NOMO-1 treated with dmso at 0.1 percent for 144 hours (cell line): ENCODE data around the gene CYP27A1.

Source experiments
- DNase-seq: peaks from one replicate; lab custom pipeline; 2025; ENCODE audit not compliant: unreplicated experiment; lab: John Stamatoyannopoulos, UW

CYP27A1 gene

DNA sequence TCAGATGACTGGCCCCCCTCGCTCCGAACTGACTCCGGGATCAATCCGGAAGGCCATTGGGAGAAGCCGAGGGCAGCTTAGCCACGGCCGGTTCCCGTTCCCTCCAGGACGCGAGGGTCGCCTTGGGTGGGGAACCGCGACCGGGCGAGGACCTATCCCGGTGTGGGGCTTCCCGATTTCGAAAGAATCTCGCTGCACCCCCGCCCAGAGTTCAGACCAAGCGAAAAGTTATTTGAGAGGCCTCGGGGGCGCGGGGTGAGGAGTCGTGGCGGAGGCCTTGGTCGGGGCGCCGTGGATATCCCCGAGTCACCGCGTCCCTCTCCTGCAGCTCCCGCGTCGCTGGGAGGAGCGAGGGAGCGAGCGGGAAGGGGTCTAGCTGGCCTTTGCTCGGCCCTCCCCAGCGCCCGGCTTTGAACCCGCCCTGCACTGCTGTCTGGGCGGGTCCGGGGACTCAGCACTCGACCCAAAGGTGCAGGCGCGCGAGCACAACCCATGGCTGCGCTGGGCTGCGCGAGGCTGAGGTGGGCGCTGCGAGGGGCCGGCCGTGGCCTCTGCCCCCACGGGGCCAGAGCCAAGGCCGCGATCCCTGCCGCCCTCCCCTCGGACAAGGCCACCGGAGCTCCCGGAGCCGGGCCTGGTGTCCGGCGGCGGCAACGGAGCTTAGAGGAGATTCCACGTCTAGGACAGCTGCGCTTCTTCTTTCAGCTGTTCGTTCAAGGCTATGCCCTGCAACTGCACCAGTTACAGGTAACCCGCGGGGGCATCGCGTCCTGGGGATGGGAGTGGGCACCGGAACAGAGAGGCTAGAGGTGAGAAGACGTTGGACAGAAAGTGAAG lies at the start of gene CYP27A1:
CYP27A1 (plus strand) TSS at position 457 of the 837 bp plus-strand sequence; CDS start at position 493, 36 bp downstream.
- no peak for DNase-seq

DNA sequence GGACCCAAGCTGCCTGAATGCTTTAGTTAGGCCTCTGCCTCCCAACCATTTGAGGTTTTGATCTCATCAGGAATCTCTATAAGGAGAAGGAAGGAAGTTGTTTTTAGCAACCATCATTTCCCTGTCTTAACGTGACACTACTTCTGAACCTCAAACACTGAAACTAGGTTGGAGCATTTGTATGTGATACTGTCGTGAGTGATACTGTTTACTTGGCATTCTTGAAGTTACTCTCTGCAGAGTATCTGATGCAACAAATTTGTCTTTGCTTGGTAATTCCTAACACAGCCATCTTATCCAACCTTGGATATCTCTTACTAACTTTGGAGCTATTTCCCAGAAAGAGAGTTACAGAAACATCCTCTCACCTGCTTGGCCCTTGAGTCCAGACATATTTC lies 49.2 kb upstream of the CYP27A1 start:
- DNase-seq, result no peak

DNA sequence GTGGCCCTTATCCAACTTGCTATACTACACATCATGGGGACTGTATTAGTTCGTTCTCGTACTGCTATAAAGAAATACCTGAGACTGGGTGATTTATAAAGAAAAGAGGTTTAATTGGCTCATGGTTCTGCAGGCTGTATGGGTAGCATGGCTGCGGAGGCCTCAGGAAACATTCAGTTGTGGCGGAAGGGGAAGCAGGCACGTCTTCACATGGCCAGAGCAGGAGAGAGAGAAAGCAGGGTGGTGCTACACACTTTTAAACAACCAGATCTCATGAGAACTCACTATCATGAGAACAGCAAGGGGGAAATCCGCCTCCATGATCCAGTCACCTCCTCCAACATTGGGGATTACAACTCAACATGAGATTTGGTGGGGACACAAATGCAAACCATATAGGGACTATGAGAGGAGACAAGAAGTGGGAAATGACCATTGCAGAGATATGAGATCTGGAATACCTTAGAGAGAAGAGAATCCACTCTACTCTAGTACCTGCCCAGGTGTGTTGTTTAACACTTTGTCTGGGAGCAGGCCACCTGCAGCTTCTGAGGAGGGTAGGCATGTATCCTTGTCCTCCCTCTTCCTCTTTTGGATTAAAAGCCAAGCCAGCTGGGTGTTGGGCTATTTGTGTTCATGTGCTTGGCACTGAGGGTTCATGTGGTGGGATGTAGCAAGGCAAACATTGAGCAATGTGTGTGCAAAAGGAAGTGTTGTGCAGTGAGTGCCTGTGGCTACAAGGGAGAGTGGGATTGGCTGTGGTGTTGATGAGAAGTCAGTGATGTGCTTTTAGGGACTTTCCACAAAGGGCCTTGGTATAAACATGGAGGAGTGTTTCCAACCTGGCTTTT lies 48.6 kb upstream of the CYP27A1 start:
- DNase-seq, result peak; percentile 73

DNA sequence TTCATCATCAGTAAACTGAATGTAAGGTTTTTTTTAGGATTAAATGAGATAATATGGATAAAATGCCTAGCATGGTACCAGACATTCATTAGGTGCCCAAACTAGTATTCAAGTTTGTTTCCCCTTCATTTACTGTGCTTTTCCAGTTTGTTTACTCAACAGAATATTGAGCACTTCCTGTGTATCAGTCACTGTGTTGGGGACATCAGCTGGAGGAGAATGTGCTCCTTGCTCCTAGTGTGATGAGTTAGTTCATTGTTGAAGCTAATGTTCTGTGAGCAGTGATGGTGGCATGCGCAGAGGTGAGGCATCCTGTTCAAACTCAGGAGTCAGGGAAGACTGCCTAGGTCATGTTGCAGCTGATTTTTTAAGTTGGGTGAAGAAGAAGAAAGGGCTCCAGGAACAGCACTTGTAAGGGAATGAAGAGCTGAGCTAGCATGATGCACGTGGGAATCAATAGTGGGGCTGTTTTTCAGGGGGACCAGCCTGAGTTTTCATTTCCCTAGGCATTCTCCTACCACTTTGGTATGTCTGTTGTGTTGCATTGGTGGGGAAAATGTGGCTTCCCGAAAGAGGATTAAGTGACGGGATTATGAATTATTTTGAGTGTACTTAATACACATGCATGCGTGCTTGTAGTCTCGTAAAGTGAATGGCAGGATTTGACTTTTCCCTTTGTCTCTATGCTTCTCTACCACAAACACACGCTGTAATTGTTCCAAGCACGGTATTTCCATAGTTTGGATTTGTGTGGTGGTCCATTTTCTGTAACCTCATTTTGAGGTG lies 47.6 kb upstream of the CYP27A1 start:
- DNase-seq, result no peak

DNA sequence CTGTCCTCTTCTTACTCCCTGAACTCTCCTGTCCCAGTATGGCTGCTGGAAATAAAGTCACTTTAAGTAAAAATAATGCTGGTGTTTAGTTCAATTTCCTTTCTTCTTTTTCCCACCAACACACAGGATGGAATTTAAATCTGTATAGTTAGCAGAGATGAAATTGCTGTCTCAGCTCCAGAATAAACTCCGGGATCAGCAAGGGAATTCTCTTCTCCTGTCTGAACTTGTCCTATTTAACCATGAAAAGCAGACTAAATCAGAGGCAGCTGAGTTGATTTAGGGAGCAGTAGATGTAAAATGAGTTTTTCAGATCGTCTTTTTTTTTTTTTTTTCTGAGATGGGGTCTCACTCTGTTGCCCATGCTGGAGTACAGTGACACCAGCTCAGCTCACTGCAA lies 45.4 kb upstream of the CYP27A1 start:
- DNase-seq, result no peak

DNA sequence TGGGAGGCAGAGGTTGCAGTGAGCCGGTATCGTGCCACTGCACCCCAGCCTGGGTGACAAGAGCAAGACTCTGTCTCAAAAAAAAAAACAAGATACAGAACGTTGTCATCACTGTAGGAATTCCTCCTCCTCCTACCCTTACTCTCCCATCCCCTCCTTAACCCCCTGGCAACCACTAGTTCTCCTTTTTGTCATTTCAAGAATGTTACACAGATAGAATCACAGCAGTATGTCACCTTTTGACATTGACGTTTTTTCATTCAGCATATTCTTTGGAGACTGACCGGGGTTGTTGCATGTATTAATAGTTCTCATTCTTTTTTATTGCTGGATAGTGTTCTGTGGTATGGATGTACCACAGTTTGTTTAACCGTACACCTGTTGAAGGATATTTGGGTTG lies 38.9 kb upstream of the CYP27A1 start:
- DNase-seq, result no peak

DNA sequence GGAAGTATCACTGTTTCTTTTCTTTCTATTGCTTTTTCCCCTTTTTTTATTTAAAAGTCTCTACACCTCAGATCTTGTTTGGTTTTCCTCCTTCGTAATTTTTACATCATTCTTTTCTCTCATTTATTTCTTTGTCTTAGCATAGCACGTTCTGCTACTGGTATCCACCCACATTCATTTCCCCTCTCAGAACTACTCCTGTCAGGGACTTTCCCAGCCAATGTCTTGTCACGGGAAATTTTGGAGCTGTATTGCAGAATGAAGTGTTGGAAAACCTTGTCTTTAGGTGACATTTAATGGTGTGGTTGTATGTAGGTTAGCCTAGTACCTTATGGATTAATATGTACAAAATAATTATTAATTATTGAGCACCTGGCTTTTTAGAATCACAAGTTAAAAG lies 37.3 kb upstream of the CYP27A1 start:
- no peak for DNase-seq

DNA sequence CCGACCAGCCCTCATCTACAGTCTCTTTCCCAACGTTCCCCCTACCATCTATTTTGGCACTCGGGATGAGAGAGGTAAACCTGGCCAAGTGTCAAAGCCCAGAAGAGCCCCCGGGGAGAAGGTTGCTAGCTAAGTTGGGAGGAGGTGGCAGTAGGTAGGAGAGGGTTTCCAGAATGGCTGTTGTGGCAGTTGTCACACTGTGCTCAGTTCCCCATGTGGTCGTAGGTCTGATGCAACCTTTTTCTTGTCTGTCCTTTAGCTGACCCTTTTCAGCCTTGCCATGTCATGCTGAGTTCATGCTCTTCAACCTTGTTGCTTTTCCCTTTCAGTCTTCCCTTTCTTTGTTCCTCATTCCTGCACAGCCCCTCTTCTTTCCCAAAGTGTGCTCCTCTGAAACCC lies 36.8 kb upstream of the CYP27A1 start:
- DNase-seq, result peak; percentile 79

DNA sequence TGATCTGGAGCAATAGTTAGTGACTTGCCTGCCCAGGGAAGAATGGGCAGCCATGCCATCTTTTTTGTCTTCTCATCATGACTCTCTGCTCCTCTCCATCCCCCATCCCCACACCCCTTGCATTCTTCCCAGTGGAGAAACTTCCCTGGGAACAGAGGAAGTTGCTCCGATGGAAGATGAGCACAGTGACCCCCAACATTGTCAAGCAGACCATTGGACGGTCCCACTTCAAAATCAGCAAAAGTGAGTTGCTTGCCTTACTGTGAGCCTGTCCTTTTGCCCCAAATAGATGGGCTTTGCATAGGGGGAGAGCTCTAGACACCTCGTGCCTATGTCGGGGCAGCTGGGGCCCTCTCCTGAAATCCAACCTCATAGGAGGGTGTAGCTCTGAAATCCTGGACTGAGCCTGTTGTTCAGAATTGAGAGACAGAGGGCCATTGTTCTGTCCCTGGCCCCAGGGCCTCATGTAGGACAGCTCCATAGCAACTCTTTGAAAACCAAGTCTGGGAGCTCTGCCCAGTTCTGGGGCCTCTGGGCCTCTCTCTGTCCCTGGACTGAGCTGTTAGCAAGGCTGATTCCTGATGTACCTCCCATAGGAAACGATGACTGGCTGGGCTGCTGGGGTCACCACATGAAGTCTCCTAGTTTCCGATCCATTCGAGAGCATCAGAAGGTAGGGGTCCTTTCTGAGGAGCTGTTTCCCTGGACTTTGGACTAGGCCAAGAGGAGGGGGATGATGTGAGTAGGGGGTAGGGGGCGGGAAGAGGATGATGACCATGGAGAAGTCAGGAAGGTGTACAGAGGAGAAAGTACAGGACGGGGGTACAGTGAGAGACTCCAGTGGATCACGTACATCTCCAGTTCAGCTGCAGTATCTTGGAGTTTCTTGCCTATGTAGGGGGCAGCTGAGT lies 36.1 kb upstream of the CYP27A1 start:
- no peak for DNase-seq

DNA sequence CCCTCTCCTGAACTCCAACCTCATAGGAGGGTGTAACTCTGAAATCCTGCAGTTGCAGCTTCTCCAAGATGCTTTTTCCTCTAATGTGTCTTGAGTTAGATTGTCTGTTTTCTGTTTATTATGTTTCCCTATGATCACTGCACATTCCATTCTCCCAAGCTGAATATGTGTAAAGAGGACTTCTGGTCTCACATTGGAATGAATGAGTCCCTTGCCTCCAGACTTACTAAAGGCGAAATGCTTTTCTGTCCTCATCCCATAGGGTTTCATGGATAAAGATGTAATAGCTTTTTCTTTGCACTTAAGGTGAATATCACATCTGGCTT lies 35.5 kb upstream of the CYP27A1 start:
- DNase-seq, result no peak

DNA sequence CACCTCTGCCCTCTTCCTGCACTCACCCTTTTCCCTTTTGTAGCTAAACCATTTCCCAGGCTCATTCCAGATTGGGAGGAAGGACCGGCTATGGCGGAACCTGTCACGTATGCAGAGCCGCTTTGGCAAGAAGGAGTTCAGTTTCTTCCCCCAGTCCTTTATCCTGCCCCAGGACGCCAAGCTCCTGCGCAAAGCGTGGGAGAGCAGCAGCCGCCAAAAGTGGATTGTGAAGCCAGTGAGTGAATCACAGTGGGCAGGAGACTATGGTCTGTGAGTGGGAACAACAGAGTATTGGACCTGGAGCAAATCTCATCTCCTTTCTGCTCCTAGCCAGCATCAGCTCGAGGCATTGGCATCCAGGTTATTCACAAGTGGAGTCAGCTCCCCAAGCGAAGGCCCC lies 35.0 kb upstream of the CYP27A1 start:
- DNase-seq, result no peak

DNA sequence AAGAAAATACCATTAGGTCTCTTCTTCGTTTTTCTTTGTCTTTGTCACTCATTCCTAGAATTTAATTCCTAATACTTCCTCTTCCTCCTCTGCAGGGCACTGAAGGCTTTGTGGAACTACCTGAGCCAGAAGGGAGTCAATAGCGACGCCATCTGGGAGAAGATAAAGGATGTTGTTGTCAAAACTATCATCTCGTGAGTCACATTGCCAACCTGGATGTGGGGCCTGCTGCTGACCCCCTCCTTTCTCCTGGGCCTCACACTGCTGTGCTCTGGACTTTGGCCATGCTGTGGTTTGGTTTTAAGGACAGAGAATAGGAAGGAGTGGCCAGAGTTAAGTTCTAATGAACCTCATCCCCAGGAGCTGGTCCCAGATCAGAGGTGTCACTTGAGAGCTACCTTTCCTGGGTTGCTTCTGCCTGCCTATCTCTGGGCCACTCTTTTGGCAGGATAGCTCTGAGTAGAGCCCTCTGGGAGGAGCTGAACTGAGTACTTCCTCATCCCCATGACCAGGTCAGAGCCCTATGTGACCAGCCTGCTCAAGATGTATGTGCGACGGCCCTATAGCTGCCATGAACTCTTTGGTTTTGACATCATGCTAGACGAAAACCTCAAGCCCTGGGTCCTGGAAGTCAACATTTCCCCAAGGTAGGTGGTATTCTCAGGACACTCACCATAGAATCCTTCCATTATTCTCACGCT lies 33.1 kb upstream of the CYP27A1 start:
- no peak for DNase-seq

DNA sequence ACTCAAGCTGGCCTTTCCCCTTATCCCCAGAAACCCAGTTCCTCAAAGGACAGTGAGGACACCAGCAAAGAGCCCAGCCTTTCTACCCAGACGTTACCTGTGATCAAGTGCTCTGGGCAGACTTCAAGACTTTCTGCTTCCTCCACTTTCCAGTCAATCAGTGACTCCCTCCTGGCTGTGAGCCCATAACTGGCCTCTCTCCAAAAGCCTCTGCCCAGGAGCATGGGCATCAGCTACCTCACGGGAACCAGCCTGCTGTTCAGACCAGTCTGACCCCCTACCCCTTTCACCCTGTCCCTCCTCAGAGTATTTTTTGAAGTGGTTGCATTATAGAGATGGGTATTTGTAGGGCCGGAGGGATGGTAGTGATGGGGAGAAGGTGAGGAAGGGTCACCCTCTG lies 27.7 kb upstream of the CYP27A1 start:
- no peak for DNase-seq

DNA sequence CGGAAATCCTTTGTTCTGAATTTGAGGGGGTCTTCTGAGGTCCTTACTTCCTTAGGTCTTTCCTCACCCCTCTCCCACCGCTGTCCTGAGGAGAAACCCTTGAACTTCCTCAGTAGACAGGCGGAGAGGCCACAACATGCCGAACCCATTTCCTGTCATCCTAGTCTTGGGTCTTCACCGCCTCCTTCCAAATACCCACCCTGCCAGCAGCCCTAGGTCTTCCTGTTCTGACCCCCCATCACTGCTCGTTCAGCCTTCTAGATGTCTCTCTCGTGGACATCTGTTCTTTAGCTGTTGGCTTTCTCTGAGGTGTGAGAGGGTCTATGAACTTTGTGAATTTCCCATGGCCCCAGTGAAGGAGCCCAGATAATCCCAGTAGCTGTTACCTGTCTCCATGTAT lies 27.2 kb upstream of the CYP27A1 start:
- DNase-seq, result no peak

DNA sequence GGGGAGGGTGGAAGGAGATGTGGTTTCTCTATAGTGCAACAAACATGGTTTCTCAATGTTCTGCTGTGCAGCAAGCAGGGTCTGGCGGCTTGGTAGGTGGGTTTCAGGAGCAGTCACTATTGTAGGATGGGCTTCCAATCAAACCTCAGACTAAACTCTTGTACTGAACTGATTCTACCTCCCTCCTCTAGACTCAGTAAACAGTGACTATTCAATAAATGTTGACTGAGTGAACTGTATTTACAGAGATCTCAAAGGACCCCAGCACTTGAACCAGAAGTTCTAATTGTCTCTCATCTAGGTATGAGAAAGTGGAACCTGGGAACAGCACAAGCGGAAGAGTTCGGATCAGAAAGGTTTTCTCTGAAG lies 26.8 kb upstream of the CYP27A1 start:
- DNase-seq, result no peak

DNA sequence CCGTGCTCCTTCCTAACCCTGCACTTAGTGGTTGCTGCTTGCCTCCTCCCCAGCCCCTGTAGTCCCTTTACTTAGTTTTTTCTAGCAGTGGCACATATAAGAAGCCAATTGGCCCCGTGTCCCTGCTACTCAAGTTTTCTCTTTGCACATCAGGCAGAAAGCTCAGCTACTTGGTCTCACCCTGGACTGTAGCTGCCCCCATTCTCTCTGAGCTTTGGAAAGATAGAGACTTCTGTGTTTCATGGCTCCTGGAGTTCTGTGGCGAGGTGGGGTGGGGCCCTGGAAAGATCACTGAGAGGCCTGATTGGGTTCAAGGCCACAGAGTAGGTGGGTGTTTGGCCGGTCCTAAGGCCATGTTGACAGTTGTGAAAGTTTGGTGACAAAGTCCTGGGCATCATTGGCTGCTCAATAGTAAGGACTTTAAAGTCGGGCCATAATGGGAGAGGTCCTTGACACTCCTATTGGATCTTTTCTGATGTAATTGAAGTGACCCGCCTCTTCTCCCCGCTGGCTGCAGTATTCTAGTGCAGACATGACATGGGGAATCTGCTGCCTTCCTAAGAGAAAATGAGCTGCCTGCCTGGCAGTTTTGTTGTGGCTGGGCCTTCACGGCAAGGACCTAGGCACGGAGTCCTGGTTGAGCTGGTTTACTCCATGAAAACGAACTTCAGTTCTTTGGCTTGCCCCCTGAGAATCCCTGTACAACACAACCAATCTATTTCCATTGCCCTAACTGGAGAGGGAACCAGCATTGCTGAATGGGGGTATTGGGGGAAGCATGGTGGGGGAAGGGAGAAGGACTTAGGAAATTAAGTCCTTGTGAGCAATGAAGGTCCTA lies 26.2 kb upstream of the CYP27A1 start:
- DNase-seq, result no peak

DNA sequence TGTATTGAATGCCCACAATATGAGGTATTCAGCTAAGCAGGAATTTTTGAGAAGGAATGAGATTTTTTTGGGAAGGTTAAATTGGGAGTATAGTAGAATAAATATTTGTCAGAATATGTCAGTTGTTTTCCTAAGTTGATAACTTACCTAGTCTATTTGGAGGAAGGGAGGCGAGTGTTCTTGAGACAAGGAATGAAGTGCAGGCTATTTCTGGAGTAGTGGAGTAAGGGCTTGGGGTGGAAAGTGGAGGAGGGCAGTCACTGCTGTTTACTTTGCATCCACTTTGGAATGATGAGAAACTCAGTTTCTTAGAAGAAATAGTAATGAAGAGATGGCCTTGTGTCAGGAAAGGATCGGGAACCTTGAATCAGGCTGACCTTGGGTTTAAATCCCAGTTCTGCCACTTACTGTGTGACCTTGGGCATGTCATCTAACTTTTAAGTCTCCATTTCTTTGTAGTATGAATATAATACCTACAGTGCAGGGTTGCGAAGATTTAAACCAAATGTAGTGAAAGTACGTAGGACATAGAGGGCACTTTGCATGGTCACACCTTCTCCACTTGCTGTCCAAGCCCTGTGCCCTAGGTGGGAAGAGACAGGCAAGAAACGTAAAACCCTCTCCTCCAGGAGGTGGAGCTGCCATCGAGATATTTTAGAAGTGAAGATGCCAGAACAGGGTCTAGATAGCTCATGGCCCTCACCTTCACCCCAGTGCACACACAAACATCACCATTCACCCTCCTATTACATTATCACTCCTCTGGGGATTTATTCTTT lies 25.2 kb upstream of the CYP27A1 start:
- DNase-seq, result no peak

DNA sequence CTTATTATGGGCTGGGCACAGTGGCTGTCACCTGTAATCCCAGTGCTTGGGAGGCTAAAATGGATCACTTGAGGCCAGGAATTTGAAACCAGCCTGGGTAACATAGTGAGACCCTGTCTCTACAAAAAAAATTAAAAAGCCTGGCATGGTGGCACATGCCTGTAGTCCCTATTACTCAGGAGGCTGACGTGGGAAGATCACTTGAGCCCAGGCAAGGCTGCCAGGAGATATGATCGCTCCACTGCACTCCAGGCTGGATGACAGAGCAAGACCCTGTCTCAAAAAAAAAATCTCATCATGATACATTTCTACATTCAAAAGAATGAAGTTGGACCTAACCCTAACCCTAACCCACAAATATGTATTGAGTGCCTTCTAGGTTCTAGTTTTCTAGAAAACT lies 20.2 kb upstream of the CYP27A1 start:
- no peak for DNase-seq
